GM18868 (cell line): ENCODE data around the gene LSM6.

ENCODE experiments used
- ATAC-seq: cut with Tn5 transposase; IDR thresholded peaks from one replicate; pipeline ENCODE4 v1.9.1; 2021; ENCODE audit warnings: mild to moderate bottlenecking, moderate library complexity; ENCODE audit not compliant: unreplicated experiment

The LSM6 gene

GRCh38 chr4:146183209-146183608 is 7.7 kb downstream of the LSM6 start:
- no peak for ATAC-seq

DNA sequence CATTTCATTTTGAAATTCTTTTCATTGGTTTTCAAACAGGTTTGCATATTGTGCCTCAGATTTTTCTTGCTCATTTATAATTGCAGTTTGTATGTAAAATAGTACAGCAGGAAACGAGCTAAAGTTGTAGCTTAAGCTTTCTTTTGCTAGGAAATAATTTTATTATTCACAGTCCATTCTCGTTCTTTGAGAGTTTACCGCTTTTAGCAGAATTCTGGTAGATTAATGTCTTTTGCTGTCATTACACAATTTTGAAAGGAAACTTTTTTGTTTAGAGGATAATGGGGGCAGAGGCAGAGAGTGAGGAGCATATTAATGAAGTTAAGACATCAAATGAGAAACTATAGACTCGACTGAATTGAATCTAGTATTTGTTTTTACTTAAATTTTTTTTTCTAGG is 10.5 kb downstream of the LSM6 start:
- no peak for ATAC-seq

DNA sequence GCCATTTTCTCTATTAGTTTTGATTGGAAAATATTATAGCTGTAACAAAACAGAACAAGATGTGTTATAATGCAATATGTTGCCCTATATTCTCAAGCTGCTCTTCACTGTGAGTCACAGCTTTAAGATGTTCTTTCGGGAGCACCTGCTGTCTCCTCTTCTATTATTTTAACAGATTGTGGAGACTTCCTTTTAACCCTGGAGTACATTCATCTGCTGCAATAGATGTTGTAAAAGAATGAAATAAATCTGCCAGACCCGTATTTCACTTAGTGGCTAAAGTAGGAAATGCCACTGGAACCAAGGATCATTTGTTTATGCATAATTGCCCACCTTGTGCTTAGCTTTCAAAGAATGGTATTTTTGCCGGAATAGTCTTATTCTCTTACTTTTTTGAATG is 11.1 kb downstream of the LSM6 start:
- ATAC-seq: no peak

DNA sequence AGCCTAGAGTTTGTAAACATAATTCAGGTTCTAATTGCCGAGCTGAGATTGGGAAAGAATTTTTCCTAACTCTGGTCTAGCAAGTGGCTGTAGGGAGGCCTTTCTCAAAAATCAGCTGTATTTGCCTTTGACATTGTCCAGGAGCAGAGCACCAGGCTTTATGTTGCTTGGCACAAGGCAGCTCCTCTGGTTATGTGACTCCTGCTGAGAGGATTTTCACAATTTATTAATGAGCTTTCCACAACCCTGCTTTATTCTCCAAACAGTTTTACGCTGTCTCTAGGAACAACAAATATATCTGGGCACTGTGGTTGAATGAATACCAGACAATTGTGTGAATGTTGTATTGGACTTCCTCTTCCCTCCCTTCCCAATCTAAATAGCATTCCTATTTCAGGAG is 14.9 kb downstream of the LSM6 start:
- ATAC-seq: no peak

GRCh38 chr4:146191766-146192458 is 16.4 kb downstream of the LSM6 start:
- ATAC-seq: no peak

- ATAC-seq: no peak
Measured at GRCh38 chr4:146193628-146194027, 18.1 kb downstream of the LSM6 start.

- no peak for ATAC-seq
Measured at GRCh38 chr4:146194212-146194611, 18.7 kb downstream of the LSM6 start.

GRCh38 chr4:146202665-146203064 is 27.1 kb downstream of the LSM6 start:
- no peak for ATAC-seq

- ATAC-seq: no peak
Measured at GRCh38 chr4:146207410-146207809, 31.9 kb downstream of the LSM6 start.

- ATAC-seq: no peak
Measured at GRCh38 chr4:146210890-146211289, 35.4 kb downstream of the LSM6 start.

- ATAC-seq: no peak
Measured at GRCh38 chr4:146211440-146211839, 35.9 kb downstream of the LSM6 start.

DNA sequence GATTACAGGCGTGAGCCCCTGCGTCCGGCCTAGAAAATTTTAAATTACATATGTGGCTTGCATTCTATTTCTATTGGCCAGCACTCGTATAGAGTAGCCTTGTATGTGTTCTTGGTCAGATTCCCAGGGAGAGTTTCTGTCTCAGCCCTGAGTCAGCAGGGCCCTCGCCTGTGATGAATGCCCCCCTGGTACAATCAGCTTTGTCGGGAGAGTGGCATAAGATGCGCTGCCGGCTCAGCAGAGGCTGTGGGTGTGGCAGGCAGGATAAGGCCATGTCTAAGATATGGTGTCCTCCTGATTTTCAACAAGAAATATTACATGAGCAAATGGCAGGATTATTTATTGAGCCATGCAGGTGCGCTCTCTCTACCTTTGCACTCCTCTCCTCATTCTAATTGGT is 37.3 kb downstream of the LSM6 start:
- ATAC-seq: no peak

DNA sequence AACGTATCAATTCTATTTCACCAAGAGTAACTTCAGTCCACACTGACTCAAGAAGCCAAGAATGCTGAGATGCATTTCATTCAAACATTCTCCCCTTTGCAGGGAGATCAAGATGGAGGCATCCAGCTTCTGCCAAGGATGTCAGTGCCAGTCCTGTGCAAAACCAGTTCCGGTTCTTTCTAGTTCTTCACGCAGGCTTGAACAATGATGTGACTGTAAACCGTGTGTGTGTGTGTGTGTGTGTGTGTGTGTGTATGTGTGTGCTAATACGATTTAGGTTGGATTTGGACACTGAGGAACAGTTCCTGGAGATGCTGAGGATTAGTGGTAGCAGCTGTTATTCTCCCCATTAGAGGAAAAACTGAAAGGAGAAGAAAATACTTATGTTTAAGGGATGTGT is 38.7 kb downstream of the LSM6 start, which contains the start of gene REELD1:
Gene REELD1 (plus strand): TSS at position 301 of the 400 bp plus-strand sequence. CDS start 2,415 bp downstream, outside the sequence.
- no peak for ATAC-seq

DNA sequence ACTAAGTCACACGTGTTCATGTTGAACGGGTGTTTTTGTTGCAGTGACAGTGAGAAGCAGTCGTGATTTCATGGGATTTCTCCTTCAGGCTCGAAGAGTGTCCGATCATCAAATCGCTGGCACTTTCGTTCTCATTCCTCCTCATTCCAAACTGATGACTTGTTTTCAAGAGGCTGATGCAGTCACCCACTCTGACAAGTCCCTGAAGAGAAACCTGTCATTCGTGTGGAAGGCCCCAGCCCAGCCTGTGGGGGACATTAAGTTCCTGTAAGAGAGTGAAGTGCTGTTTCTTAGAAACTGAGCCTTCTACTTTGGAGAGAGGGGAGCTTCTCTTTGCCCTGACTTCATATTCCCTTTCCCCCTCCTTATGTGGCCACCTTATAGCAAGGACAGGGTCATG is 46.8 kb downstream of the LSM6 start:
- no peak for ATAC-seq

DNA sequence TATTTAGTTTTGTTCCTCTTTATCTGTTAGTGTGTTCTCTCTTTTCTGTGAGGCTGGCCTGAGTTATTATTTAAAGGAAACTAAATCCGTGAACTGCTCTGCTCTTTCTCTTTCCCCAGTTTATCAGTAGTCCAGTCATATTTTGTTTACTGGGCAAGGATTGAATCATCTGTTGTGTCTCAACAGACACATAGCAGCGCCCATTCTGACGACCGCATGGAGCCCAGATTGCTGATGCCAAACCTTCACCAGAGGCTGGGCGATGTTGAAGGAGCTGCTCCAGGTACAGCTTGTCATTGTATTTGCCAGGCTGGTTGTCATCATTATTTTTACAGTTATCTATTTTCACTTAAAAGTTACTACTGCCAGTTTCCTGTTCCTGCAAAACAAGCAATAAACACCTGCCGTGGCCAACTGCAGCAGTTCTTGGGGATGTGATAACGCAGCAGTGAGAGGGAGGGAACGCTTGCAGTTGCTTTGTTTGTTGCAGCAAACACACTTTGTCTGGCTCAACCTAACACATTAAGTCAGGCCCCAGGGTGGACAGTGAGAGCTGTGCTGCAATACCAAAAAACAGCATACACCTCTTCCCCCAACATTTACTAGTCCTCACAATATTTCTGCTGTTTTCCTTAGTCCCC is 48.9 kb downstream of the LSM6 start:
- no peak for ATAC-seq

DNA sequence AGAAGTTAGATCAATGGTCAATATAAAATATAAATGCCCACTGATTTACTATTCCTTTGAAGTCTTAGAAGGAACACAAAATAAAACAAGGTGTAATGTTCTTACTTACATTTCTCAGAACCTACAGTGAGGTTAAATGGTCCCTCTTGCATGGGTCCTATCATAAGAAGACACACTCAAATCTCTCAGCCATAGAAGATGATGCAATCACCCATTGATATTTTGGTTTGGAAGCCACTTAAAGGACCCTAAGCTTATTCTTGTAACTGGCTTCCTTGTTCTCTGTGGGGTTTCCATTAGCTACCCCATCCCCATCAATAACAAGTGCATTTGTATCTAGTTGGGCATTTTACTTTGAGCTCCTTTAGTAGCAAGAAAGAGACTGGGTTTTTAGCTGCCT is 53.9 kb downstream of the LSM6 start:
- ATAC-seq: no peak

DNA sequence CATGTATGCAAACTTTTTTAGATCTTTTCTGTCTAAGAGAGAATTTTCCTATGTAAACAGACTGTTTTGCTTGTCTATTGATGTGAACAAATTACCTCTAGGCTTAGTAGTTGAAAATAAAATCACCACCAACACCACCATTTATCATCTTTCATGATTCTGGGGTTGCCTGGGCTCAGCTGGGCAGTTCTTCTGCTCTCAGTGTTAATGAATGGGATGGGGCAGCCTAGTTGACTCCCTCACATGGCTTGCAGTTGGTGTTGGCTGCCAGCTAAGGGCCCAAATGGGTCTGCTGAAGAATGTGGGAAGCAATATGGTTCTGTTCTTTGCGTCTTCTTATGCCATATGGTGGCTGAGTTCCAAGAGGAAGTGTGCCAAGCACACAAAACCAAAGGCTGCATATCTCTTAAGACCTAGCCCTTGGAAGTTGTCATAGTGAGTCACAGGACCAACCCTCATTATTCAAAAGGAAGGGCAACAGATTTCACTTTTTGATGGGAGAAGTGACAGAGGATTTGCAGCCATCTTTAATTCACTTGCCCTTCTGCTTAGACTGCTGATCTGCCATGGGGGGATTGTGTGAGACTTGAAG is 56.7 kb downstream of the LSM6 start:
- no peak for ATAC-seq

DNA sequence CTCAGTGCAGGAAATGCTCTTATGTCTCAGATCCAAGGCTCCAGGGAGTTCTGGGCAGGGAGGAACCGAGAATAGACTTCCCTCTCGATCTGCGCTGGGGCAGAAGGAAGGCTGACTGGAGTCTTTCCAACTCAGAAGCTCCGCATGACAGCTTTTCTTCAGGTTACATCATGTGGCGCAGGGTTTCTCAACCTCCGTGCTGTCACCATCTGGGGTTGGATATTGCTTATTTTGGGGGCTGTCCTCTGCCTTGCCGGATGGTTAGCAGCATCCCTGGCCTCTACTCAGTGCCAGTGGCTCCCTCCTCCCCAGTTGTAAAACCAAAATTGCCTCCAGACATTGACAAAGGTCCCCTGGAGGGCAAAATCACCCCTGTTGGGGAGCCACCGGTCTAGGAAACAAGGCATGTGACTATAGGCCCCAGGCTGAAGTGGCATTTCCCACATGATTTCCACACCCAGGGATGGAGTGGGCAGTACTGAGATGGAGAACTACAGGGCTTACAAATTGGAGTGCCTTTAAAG is 60.2 kb downstream of the LSM6 start:
- ATAC-seq: no peak

GRCh38 chr4:146236216-146236615 is 60.7 kb downstream of the LSM6 start:
- ATAC-seq: no peak

DNA sequence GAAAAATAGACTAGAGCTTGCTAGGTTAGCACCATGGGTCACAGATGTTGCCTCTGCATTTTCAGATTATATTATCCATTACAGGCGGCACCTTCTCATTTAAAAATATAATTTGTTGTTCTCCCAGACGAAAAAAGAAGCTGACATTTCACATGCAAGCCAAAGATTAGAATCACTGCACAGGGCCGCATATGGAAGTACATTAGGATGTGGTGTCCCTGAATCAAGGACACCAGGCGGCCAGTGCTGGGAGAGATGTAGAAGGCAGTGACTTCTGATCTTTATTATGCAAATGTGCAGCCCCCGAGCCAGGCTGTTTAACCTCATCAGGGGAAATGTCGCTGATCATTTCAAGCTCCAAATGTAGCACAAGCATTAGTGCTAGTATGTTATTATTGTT is 61.6 kb downstream of the LSM6 start:
- no peak for ATAC-seq

- ATAC-seq: no peak
Measured at GRCh38 chr4:146238107-146238506, 62.6 kb downstream of the LSM6 start.
